ENCODE measurements around the gene NUP93. TPM values are rescaled to one million over a fixed set of nuclear protein-coding genes. Genes with fewer than 3 reads are reported as not detected.

Gene NUP93
- total and polyA plus RNA-seq, 9 of the 15 experiments (the other 6 are each of a cell fraction or from before 2014, with no cell fraction given), result 92.0 to 162 (median 121) TPM

GRCh38 chr16:56728980-56729734 is 772 bp upstream of the NUP93 start (continued):
- TF ChIP-seq MGA (IDR thresholded peaks at IDR 0.05) (0 out of 2 replicates have a peak, but pooled peaks have one; percentile 29), EGR1 (conservative IDR thresholded peaks at IDR 0.05) (no peak), DNMT1 (IDR thresholded peaks at IDR 0.05) (no peak), IRF9 (tag; IDR thresholded peaks at IDR 0.05) (no peak), HDGF (IDR thresholded peaks at IDR 0.05) (no peak), NCOR1 (IDR thresholded peaks at IDR 0.05) (no peak), NBN (IDR thresholded peaks at IDR 0.05; ENCODE audit: low read depth) (no peak), FOXK1 (CRISPR knock-in tag; IDR thresholded peaks at IDR 0.05; ENCODE audit: borderline replicate concordance) (0 out of 2 replicates have a peak, but pooled peaks have one; percentile 54), MAX (CRISPR knock-in tag; IDR thresholded peaks at IDR 0.05) (no peak), MNT (conservative IDR thresholded peaks at IDR 0.05) (0 out of 4 replicates have a peak, but pooled peaks of 1 of the 2 experiments have one; percentile 17), JUND (IDR thresholded peaks at IDR 0.05; ENCODE audit: borderline replicate concordance, low read depth, low read length) (no peak), JUND (tag; IDR thresholded peaks at IDR 0.05; ENCODE audit: borderline replicate concordance, low read depth, low read length) (no peak)

Measured in K562 (cell line).